Measurements from ENCODE around the gene GABRA4. TPM values are rescaled to one million over a fixed set of nuclear protein-coding genes. Genes with fewer than 3 reads are reported as not detected.

The GABRA4 gene
- total RNA-seq, 1 experiment from 2014 or later, result not detected

GRCh38 chr4:46889410-46889809 is 104.0 kb downstream of the GABRA4 start:
- Histone ChIP-seq H2BK15ac (ENCODE audit: low read depth, low read length) (no peak overlapping the region), H3K4ac (ENCODE audit: low read depth, low read length) (no peak overlapping the region), H2BK20ac (ENCODE audit: low read depth, low read length, poor library complexity, severe bottlenecking) (no peak overlapping the region), H2BK120ac (ENCODE audit: low read depth, low read length, poor library complexity, severe bottlenecking) (no peak overlapping the region), H3K9me3 (ENCODE audit: control insufficient read depth, low read depth, low read length) (no peaks in the 10 kb centered on the region), H3K79me1 (ENCODE audit: insufficient read depth, low read depth, low read length, poor library complexity, severe bottlenecking) (no peaks in the 10 kb centered on the region), H4K91ac (ENCODE audit: insufficient read length, low read depth, low read length) (no peak overlapping the region), H2AK5ac (ENCODE audit: insufficient read length, low read length) (no peak overlapping the region), H3K56ac (ENCODE audit: insufficient read length, low read depth, low read length) (no peak overlapping the region), H4K20me1 (ENCODE audit: control insufficient read depth, insufficient read depth, insufficient read length) (no peaks in the 10 kb centered on the region), H3K18ac (ENCODE audit: insufficient read length, low read depth, low read length) (no peak overlapping the region), H3K23me2 (ENCODE audit: insufficient read length, low read depth, low read length, poor library complexity, severe bottlenecking) (no peaks in the 10 kb centered on the region), H4K5ac (ENCODE audit: insufficient read length, low read depth, low read length) (no peak overlapping the region), H2BK5ac (ENCODE audit: insufficient read length, low read length) (no peak overlapping the region), H3K4me2 (ENCODE audit: insufficient read depth, insufficient read length, low read length) (no peak overlapping the region), H3K79me2 (ENCODE audit: insufficient read depth, low read length) (no peaks in the 10 kb centered on the region), H3K27ac (ENCODE audit: insufficient read length, low read depth, low read length) (no peak overlapping the region), H2AFZ (ENCODE audit: low read length) (no peak overlapping the region), H3K9ac (ENCODE audit: extremely low read depth, insufficient read length, low read length) (no peak overlapping the region), H3K23ac (ENCODE audit: insufficient read length, low read depth, low read length) (no peak overlapping the region), H2BK12ac (ENCODE audit: insufficient read length, low read depth, low read length) (no peak overlapping the region), H3K14ac (ENCODE audit: insufficient read depth, low read length) (no peak overlapping the region; the same call in 1 of the 2 replicates), H3K4me1 (ENCODE audit: insufficient read depth, low read length) (no peaks in the 10 kb centered on the region), H3T11ph (ENCODE audit: low read length) (no peak overlapping the region), H4K8ac (replicated peaks; ENCODE audit: insufficient read length, low read depth, low read length) (no peak overlapping the region), H3K27me3 (ENCODE audit: insufficient read depth, low read length) (no peaks in the 10 kb centered on the region)
- Mint-ChIP-seq H3K27me3 (ENCODE audit: low read depth) (no peaks in the 10 kb centered on the region), H3K27ac (no peak overlapping the region), H3K36me3 (ENCODE audit: insufficient read depth in 1 of 3, low read depth in 3 of 3) (no peaks in the 10 kb centered on the region), H3K4me1 (no peaks in the 10 kb centered on the region), H3K9me3 (no peaks in the 10 kb centered on the region), H3K4me3 (no peak overlapping the region)
- TF ChIP-seq, protein P1, sequence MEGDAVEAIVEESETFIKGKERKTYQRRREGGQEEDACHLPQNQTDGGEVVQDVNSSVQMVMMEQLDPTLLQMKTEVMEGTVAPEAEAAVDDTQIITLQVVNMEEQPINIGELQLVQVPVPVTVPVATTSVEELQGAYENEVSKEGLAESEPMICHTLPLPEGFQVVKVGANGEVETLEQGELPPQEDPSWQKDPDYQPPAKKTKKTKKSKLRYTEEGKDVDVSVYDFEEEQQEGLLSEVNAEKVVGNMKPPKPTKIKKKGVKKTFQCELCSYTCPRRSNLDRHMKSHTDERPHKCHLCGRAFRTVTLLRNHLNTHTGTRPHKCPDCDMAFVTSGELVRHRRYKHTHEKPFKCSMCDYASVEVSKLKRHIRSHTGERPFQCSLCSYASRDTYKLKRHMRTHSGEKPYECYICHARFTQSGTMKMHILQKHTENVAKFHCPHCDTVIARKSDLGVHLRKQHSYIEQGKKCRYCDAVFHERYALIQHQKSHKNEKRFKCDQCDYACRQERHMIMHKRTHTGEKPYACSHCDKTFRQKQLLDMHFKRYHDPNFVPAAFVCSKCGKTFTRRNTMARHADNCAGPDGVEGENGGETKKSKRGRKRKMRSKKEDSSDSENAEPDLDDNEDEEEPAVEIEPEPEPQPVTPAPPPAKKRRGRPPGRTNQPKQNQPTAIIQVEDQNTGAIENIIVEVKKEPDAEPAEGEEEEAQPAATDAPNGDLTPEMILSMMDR (conservative IDR thresholded peaks at IDR 0.05), result no peak
- DNase-seq, result no peak
- WGBS (ENCODE audit: extremely low coverage, insufficient read length, low lambda C conversion rate), result no CpG with 5 or more reads among the region's 2 CpGs
